HG02973 (cell line): ENCODE measurements around the gene CERT1.
"Not testable (repeated sequence)": the region's sequence is repeated elsewhere in the genome, so short reads cannot be mapped to it uniquely, and the experiment has no call there.

Source experiments
- ATAC-seq: cut with Tn5 transposase; IDR thresholded peaks from one replicate; pipeline ENCODE4 v1.9.1; 2021; ENCODE audit warnings: moderate library complexity; ENCODE audit not compliant: unreplicated experiment

The CERT1 gene

GRCh38 chr5:75511435-75512382 lies at the start of gene CERT1, which contains the start of gene POLK:
Gene CERT1 (minus strand): TSS chr5:75511629. CDS start chr5:75511207, 422 bp downstream.
Gene POLK (plus strand): TSS chr5:75511891.
- peak; percentile 82 for ATAC-seq

- ATAC-seq: not testable (repeated sequence)
These were observed 49.2 kb upstream of the CERT1 start for GRCh38 chr5:75560655-75561054.

GRCh38 chr5:75558981-75559632 lies 47.7 kb upstream of the CERT1 start:
- no peak for ATAC-seq

GRCh38 chr5:75558221-75558620 lies 46.8 kb upstream of the CERT1 start:
- no peak for ATAC-seq

- ATAC-seq: no peak
These were observed 41.9 kb upstream of the CERT1 start for GRCh38 chr5:75553358-75553757.

GRCh38 chr5:75552764-75553163 lies 41.3 kb upstream of the CERT1 start:
- no peak for ATAC-seq

- no peak for ATAC-seq
These were observed 40.0 kb upstream of the CERT1 start for GRCh38 chr5:75551471-75551870.

GRCh38 chr5:75550597-75550996 lies 39.2 kb upstream of the CERT1 start:
- no peak for ATAC-seq

GRCh38 chr5:75547812-75548211 lies 36.4 kb upstream of the CERT1 start:
- no peak for ATAC-seq

- no peak for ATAC-seq
These were observed 35.4 kb upstream of the CERT1 start for GRCh38 chr5:75546830-75547229.

GRCh38 chr5:75545131-75545530 lies 33.7 kb upstream of the CERT1 start:
- no peak for ATAC-seq

- ATAC-seq: no peak
These were observed 26.8 kb upstream of the CERT1 start for GRCh38 chr5:75538211-75538610.

- no peak for ATAC-seq
These were observed 25.4 kb upstream of the CERT1 start for GRCh38 chr5:75536694-75537360.

- ATAC-seq: no peak
These were observed 24.7 kb upstream of the CERT1 start for GRCh38 chr5:75536147-75536546.

GRCh38 chr5:75534734-75535133 lies 23.3 kb upstream of the CERT1 start:
- no peak for ATAC-seq

- not testable (repeated sequence) for ATAC-seq
These were observed 22.3 kb upstream of the CERT1 start for GRCh38 chr5:75533716-75534115.

GRCh38 chr5:75532190-75532589 lies 20.8 kb upstream of the CERT1 start:
- ATAC-seq: no peak

GRCh38 chr5:75529185-75529584 lies 17.8 kb upstream of the CERT1 start:
- ATAC-seq: no peak

GRCh38 chr5:75526070-75526469 lies 14.6 kb upstream of the CERT1 start:
- ATAC-seq: no peak

- no peak for ATAC-seq
These were observed 13.9 kb upstream of the CERT1 start for GRCh38 chr5:75525344-75525743.

GRCh38 chr5:75524591-75524990 lies 13.2 kb upstream of the CERT1 start:
- ATAC-seq: no peak
